HG02970 (cell line): Measurements from ENCODE around the gene SIDT1.
"Not testable (repeated sequence)": the region's sequence is repeated elsewhere in the genome, so short reads cannot be mapped to it uniquely, and the experiment has no call there.

Experiments used
- ATAC-seq: cut with Tn5 transposase; IDR thresholded peaks from one replicate; pipeline ENCODE4 v1.9.1; 2021; ENCODE audit warnings: mild to moderate bottlenecking, moderate library complexity, moderate number of reproducible peaks; ENCODE audit not compliant: unreplicated experiment, low FRiP score

The SIDT1 gene

GRCh38 chr3:113629584-113630421, 97.4 kb downstream of the SIDT1 start:
- no peak for ATAC-seq

- no peak for ATAC-seq
Measured at GRCh38 chr3:113630956-113631542, 98.7 kb downstream of the SIDT1 start.

- ATAC-seq, result no peak
Measured at GRCh38 chr3:113631573-113631972, 99.2 kb downstream of the SIDT1 start.

GRCh38 chr3:113634782-113635474, 102.6 kb downstream of the SIDT1 start:
- ATAC-seq, result no peak

GRCh38 chr3:113636034-113636433, 103.7 kb downstream of the SIDT1 start:
- not testable (repeated sequence) for ATAC-seq

GRCh38 chr3:113637756-113638155, 105.4 kb downstream of the SIDT1 start:
- no peak for ATAC-seq

- no peak for ATAC-seq
Measured at GRCh38 chr3:113638910-113639309, 106.6 kb downstream of the SIDT1 start.

- ATAC-seq, result no peak
Measured at GRCh38 chr3:113643583-113643982, 111.2 kb downstream of the SIDT1 start.

GRCh38 chr3:113648524-113648923, 116.2 kb downstream of the SIDT1 start:
- no peak for ATAC-seq

GRCh38 chr3:113649174-113649845, 117.0 kb downstream of the SIDT1 start:
- ATAC-seq, result no peak

GRCh38 chr3:113654310-113654709, 122.0 kb downstream of the SIDT1 start:
- ATAC-seq, result no peak

- no peak for ATAC-seq
Measured at GRCh38 chr3:113654851-113655250, 122.5 kb downstream of the SIDT1 start.

- no peak for ATAC-seq
Measured at GRCh38 chr3:113658107-113658506, 125.8 kb downstream of the SIDT1 start.

- ATAC-seq, result no peak
Measured at GRCh38 chr3:113659101-113659541, 126.8 kb downstream of the SIDT1 start.

GRCh38 chr3:113659996-113660395, 127.6 kb downstream of the SIDT1 start:
- ATAC-seq, result no peak

- ATAC-seq, result no peak
Measured at GRCh38 chr3:113660458-113660857, 128.1 kb downstream of the SIDT1 start.

- no peak for ATAC-seq
Measured at GRCh38 chr3:113660896-113661295, 128.5 kb downstream of the SIDT1 start.

GRCh38 chr3:113662824-113663223, 130.5 kb downstream of the SIDT1 start:
- ATAC-seq, result no peak

GRCh38 chr3:113663324-113663750, 131.0 kb downstream of the SIDT1 start:
- no peak for ATAC-seq

GRCh38 chr3:113663761-113664160, 131.4 kb downstream of the SIDT1 start:
- ATAC-seq, result no peak
